PC-3 (cell line): Measurements from ENCODE around the gene B4GALT1. TPM values are rescaled to one million over a fixed set of nuclear protein-coding genes. Genes with fewer than 3 reads are reported as not detected.

Experiments used
- ATAC-seq: fragments of 200-7000 bp; cut with Tn5 transposase; 2 replicates; pipeline ENCODE4 v1.9.1; 2020; ENCODE audit warnings: mild to moderate bottlenecking, moderate library complexity
- BruUV-seq: library from RNA; stranded (reverse); fragments of 400-500 nt; replicated peaks from 2 replicates; lab custom pipeline; 2021; lab: Mats Ljungman, UMichigan
- CTCF ChIA-PET: fragments of 300-600 bp; sonication (Branson Sonifier 250); formaldehyde crosslinking; loops from one replicate; lab custom pipeline; 2022; ENCODE audit warnings: antibody characterized with exemption; lab: Charles Lee
- POLR2A ChIA-PET: fragments of 300-600 bp; sonication (Branson Sonifier 250); formaldehyde crosslinking; loops from one replicate; lab custom pipeline; 2022; ENCODE audit warnings: antibody characterized with exemption; ENCODE audit not compliant: unreplicated experiment; lab: Charles Lee
- DNase-seq: peaks from one replicate; pipeline ENCODE4 v3.0.0-alpha.2; 2015
- H2AFZ ChIP-seq: fragments of 300-600 bp; sonication (generic); 2 replicates; pipeline ENCODE4 v1.6.0; 2016; ENCODE audit warnings: antibody characterized with exemption, low read length
- H3F3A ChIP-seq: fragments of 300-600 bp; sonication (generic); one replicate; pipeline ENCODE4 v1.6.0; 2017; ENCODE audit warnings: antibody characterized with exemption, low read length, control low read depth, mild to moderate bottlenecking; ENCODE audit not compliant: unreplicated experiment
- H3K27ac ChIP-seq: fragments of 300-600 bp; sonication (generic); 2 replicates; pipeline ENCODE4 v1.5.1; 2016; ENCODE audit warnings: mild to moderate bottlenecking, low read length
- H3K27me3 ChIP-seq: fragments of 300-600 bp; sonication (generic); 2 replicates; pipeline ENCODE4 v1.6.1; 2016; ENCODE audit warnings: low read length, mixed read lengths
- H3K36me3 ChIP-seq: fragments of 300-600 bp; sonication (generic); 2 replicates; pipeline ENCODE4 v1.6.1; 2016; ENCODE audit warnings: low read depth, mixed run types, low read length, mixed read lengths
- H3K4me1 ChIP-seq: fragments of 300-600 bp; sonication (generic); 2 replicates; pipeline ENCODE4 v1.5.1; 2016; ENCODE audit warnings: low read length; ENCODE audit not compliant: insufficient read depth
- H3K4me2 ChIP-seq: fragments of 300-600 bp; sonication (generic); 2 replicates; pipeline ENCODE4 v1.6.0; 2016; ENCODE audit warnings: low read length
- H3K4me3 ChIP-seq: fragments of 300-600 bp; sonication (generic); 2 replicates; pipeline ENCODE4 v1.5.1; 2016; ENCODE audit warnings: mild to moderate bottlenecking, low read length, mixed read lengths
- H3K79me2 ChIP-seq: fragments of 300-600 bp; sonication (generic); 2 replicates; pipeline ENCODE4 v1.6.1; 2017; ENCODE audit warnings: low read length, mixed read lengths
- H3K9ac ChIP-seq: fragments of 300-600 bp; sonication (generic); 2 replicates; pipeline ENCODE4 v1.6.0; 2016; ENCODE audit warnings: mild to moderate bottlenecking, low read length
- H3K9me2 ChIP-seq: fragments of 300-600 bp; sonication (generic); replicated peaks from 2 replicates; pipeline ENCODE4 v1.6.1; 2016; ENCODE audit warnings: mixed run types, low read length, mixed read lengths
- H3K9me3 ChIP-seq: fragments of 300-600 bp; sonication (generic); 2 replicates; pipeline ENCODE4 v1.6.1; 2016; ENCODE audit warnings: low read length, mixed read lengths
- H4K20me1 ChIP-seq: fragments of 300-600 bp; sonication (generic); 2 replicates; pipeline ENCODE4 v1.6.1; 2016; ENCODE audit warnings: low read length, mixed read lengths
- EZH2 ChIP-seq: fragments of 300-600 bp; sonication (generic); IDR thresholded peaks from one replicate; pipeline ENCODE4 v1.6.1; 2017; ENCODE audit warnings: antibody characterized with exemption, mild to moderate bottlenecking, low read length; ENCODE audit not compliant: unreplicated experiment
- EZH2phosphoT487 ChIP-seq: fragments of 300-600 bp; sonication (generic); IDR thresholded peaks from 2 replicates; pipeline ENCODE4 v1.6.1; 2018; ENCODE audit warnings: mild to moderate bottlenecking, antibody characterized with exemption, low read length, borderline replicate concordance
- intact Hi-C: fragments of 100-400 bp; cut with micrococcal nuclease; formaldehyde crosslinking; loops from 2 replicates; pipeline ENCODE4 v1.9.0; 2023
- total RNA-seq: library from RNA; depleted of rRNA; stranded (reverse); fragments of >200 nt; gene quantifications from 2 replicates; pipeline ENCODE4 v1.2.3, GENCODE V29; 2014
- TF ChIP-seq, protein P1 (sequence below): fragments of 300-600 bp; sonication (generic); conservative IDR thresholded peaks from 2 replicates; pipeline ENCODE4 v1.5.1; 2017; ENCODE audit warnings: antibody characterized with exemption, low read depth, mild to moderate bottlenecking, low read length

Gene B4GALT1
- total RNA-seq, 1 experiment from 2014 or later = 14.8 TPM

DNA sequence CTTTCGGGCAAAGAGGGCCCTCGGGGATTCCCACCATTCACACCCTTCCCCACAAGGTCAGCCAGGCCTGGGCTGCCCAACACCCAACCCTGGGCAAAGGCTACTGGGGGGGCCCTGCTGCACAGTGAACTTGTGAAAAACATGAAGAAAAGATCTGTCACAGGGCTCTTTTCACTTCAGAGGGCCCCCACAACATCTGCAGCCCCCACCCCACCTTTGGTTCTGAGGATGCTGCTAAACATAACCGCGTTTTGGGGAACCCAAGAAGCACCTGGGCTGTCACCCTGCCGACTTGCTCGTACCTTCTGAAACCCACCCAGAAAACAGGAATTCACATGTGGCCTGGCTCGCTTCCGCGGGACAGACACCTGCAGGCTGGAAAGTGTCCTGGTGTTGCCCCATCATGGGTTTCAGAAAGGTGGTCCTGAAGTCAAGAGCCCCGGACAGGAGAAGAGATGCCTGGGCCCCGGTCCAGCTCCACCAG lies 29.3 kb downstream of the B4GALT1 start:
- no peak overlapping the region for H3K4me2 ChIP-seq
- no peaks in the 10 kb centered on the region for H3K9me2 ChIP-seq
- DNase-seq (no peak), ATAC-seq (no peak)
- BruUV-seq = no TSS peak
- no peak overlapping the region for H3K9ac ChIP-seq
- TF ChIP-seq EZH2 = no peak
- no peak for TF ChIP-seq EZH2phosphoT487
- TF ChIP-seq, protein P1, sequence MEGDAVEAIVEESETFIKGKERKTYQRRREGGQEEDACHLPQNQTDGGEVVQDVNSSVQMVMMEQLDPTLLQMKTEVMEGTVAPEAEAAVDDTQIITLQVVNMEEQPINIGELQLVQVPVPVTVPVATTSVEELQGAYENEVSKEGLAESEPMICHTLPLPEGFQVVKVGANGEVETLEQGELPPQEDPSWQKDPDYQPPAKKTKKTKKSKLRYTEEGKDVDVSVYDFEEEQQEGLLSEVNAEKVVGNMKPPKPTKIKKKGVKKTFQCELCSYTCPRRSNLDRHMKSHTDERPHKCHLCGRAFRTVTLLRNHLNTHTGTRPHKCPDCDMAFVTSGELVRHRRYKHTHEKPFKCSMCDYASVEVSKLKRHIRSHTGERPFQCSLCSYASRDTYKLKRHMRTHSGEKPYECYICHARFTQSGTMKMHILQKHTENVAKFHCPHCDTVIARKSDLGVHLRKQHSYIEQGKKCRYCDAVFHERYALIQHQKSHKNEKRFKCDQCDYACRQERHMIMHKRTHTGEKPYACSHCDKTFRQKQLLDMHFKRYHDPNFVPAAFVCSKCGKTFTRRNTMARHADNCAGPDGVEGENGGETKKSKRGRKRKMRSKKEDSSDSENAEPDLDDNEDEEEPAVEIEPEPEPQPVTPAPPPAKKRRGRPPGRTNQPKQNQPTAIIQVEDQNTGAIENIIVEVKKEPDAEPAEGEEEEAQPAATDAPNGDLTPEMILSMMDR = no peak
- no peaks in the 10 kb centered on the region for H4K20me1 ChIP-seq
- intact Hi-C loops = no loop called here
- ChIA-PET CTCF (no interaction called here), POLR2A (no interaction called here)
- H3F3A ChIP-seq = no peaks in the 10 kb centered on the region
- peaks cover 68% of the 10 kb centered on the region for H3K79me2 ChIP-seq
- H3K9me3 ChIP-seq = no peaks in the 10 kb centered on the region
- H3K27me3 ChIP-seq = no peaks in the 10 kb centered on the region
- no peak overlapping the region for H2AFZ ChIP-seq
- H3K4me3 ChIP-seq = no peak overlapping the region
- H3K36me3 ChIP-seq = peaks cover 5% of the 10 kb centered on the region
- H3K27ac ChIP-seq = no peak overlapping the region
- H3K4me1 ChIP-seq = no peaks in the 10 kb centered on the region

DNA sequence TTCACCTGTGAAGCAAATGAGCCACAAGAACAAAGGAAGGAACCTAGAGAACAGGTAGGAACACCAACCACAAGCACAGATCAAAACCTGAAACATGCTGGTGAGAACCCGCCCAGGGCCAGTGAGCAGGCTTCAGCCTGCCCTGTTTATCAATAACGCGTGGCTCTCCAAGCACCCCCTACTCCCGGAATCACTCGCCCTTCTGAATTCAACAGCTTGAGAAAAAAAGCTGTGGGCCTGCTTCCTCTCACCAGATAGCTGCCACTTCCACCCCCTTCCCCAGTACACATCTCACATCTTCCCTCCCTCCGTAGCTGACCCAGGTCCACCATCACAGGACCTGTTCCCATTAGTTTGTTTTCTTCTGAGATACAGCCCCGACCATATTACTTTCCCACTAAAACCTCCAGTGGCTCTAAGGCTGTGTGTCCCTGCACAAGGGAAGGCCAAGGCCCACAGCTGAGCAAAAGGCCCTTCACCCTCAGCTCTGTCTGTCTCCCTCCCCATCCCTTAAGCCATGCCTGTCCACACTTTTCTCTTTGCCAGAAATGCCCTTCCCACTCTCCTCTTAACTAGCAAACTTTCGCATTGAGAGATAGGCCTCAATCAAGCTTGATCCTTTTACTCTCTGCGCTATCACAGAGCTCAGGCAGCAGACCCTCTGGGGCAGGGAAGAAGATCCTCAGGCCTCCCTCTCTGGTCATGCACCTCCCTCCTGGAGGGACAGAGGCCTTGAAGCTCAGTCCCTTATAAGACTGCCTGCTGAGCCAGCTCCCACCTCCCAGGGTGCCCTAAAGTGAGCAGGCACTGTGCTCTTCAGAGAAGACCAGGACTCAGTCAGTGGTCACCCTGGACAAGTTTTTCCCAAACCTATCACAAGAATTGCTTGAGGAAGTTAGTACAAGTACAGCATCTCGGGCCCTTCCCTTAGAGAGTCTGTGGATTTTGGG lies 30.1 kb downstream of the B4GALT1 start:
- Histone ChIP-seq H3K27ac (no peak overlapping the region), H3K4me2 (no peak overlapping the region), H3K4me3 (no peak overlapping the region), H2AFZ (no peak overlapping the region), H3F3A (no peaks in the 10 kb centered on the region), H3K9me2 (no peaks in the 10 kb centered on the region), H3K36me3 (peaks cover 5% of the 10 kb centered on the region), H3K9me3 (no peaks in the 10 kb centered on the region), H3K9ac (no peak overlapping the region), H3K27me3 (no peaks in the 10 kb centered on the region), H3K79me2 (peaks cover 61% of the 10 kb centered on the region), H4K20me1 (no peaks in the 10 kb centered on the region), H3K4me1 (peaks cover 6% of the 10 kb centered on the region)
- DNase-seq (no peak), ATAC-seq (no peak)
- POLR2A ChIA-PET = no interaction called here
- TF ChIP-seq, protein P1 = no peak
- no peak for TF ChIP-seq EZH2
- TF ChIP-seq EZH2phosphoT487 = no peak
- BruUV-seq = no TSS peak
- CTCF ChIA-PET = no interaction called here
- intact Hi-C loops = no loop called here

DNA sequence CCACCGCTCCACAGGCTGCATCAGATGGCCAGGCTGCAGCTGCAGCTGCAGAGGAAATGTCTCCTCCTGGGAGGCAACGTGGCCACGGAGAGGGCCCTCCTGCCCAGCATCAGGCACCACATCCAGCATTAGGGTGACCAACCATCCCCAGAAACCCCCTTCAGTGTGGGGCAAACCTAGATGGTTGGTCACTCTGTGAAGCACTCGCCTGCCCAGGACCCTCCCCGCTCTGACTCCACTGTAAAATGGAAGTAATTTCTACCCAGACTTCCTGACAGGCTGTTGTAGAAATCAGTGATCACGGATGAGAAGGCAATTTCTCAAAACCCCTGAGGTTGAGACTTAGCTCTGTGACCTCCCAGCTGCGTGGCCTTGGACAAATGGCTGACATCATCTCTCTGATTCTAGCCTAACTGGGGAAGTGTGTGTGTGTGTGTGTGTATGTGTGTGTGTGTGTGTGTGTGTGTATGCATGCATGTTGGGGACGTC lies 31.6 kb downstream of the B4GALT1 start:
- CTCF ChIA-PET = no interaction called here
- Histone ChIP-seq H4K20me1 (no peaks in the 10 kb centered on the region; the same call in 1 of the 2 replicates), H3K79me2 (peaks cover 60% of the 10 kb centered on the region)

More for the DNA sequence above, 31.6 kb downstream of the B4GALT1 start:
- Histone ChIP-seq H3F3A (no peaks in the 10 kb centered on the region), H3K4me3 (no peak overlapping the region), H3K9me2 (no peaks in the 10 kb centered on the region), H3K27me3 (no peaks in the 10 kb centered on the region), H3K4me2 (no peak overlapping the region), H3K9ac (no peak overlapping the region), H2AFZ (no peak overlapping the region), H3K36me3 (peaks cover 5% of the 10 kb centered on the region), H3K9me3 (no peaks in the 10 kb centered on the region), H3K27ac (no peak overlapping the region), H3K4me1 (peaks cover 21% of the 10 kb centered on the region)
- BruUV-seq = no TSS peak
- DNase-seq = no peak
- no peak for ATAC-seq
- TF ChIP-seq EZH2 (no peak), EZH2phosphoT487 (no peak)
- TF ChIP-seq, protein P1 = no peak
- POLR2A ChIA-PET = no interaction called here
- intact Hi-C loops = no loop called here
